Measurements from ENCODE around the gene ATP1A1.

DNA sequence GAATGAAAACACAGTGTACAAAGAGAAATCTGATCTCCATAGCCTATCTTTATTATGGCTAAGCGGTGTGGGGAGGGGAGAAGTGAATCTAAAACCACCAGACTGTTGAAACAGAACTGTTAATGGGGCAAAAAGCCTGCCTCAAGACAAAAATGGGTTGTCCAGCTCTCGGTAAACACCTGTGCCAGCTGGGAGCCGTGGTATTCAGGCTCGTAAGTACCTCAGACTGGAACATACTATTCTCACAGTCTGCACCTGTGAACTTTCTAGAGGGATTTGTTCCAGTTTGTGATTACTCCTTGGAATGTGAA is 42.7 kb upstream of the ATP1A1 start:
- TF ChIP-seq, protein P1, sequence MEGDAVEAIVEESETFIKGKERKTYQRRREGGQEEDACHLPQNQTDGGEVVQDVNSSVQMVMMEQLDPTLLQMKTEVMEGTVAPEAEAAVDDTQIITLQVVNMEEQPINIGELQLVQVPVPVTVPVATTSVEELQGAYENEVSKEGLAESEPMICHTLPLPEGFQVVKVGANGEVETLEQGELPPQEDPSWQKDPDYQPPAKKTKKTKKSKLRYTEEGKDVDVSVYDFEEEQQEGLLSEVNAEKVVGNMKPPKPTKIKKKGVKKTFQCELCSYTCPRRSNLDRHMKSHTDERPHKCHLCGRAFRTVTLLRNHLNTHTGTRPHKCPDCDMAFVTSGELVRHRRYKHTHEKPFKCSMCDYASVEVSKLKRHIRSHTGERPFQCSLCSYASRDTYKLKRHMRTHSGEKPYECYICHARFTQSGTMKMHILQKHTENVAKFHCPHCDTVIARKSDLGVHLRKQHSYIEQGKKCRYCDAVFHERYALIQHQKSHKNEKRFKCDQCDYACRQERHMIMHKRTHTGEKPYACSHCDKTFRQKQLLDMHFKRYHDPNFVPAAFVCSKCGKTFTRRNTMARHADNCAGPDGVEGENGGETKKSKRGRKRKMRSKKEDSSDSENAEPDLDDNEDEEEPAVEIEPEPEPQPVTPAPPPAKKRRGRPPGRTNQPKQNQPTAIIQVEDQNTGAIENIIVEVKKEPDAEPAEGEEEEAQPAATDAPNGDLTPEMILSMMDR (conservative IDR thresholded peaks at IDR 0.05; ENCODE audit: low read length), result no peak
- no peak for TF ChIP-seq EZH2phosphoT487 (IDR thresholded peaks at IDR 0.05; ENCODE audit: borderline replicate concordance, low read depth, low read length)

Data from OCI-LY7 (cell line).